NCI-H526 (cell line): ENCODE results near the gene OTUB1.
A peak's percentile ranks its signal among the peaks of the same experiment; 100 is the strongest.

Experiments
- DNase-seq, 2 experiments: peaks; one replicate each; lab custom pipeline; 2025; lab: John Stamatoyannopoulos, UW

Gene OTUB1

GRCh38 chr11:64023712-64024710 lies 37.8 kb downstream of the OTUB1 start:
- no peak for DNase-seq

GRCh38 chr11:64025205-64025604 lies 39.0 kb downstream of the OTUB1 start:
- DNase-seq: no peak

DNA sequence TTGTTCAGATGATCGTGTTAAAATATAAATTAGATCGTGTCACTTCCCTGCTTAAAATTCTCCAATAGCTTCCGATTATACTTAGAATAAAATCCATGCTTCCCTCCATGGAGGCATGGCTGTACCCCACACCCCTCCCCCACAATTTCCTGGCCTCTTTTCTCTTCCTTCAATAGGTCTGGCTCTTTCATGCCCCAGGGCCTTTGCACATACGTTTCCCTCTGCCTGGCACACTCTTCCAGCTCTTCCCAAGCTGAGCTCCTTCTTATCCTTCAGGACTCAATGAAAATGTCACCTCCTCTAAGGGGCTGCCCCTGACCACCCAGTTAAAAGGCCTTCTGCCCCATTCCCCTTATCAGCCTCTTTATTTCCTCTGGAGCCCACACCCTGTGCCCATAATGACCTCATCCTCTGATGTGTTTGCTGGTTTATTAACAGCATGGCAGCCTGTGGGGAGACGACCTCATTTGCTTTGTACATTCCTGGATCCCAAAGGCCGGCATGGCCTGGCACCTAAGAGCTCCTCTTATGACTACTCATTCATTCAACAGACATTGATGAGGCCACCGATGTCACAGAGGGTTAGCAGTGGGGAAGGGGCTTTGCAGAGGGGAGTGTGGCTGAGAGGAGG lies 40.5 kb downstream of the OTUB1 start:
- no peak for DNase-seq

DNA sequence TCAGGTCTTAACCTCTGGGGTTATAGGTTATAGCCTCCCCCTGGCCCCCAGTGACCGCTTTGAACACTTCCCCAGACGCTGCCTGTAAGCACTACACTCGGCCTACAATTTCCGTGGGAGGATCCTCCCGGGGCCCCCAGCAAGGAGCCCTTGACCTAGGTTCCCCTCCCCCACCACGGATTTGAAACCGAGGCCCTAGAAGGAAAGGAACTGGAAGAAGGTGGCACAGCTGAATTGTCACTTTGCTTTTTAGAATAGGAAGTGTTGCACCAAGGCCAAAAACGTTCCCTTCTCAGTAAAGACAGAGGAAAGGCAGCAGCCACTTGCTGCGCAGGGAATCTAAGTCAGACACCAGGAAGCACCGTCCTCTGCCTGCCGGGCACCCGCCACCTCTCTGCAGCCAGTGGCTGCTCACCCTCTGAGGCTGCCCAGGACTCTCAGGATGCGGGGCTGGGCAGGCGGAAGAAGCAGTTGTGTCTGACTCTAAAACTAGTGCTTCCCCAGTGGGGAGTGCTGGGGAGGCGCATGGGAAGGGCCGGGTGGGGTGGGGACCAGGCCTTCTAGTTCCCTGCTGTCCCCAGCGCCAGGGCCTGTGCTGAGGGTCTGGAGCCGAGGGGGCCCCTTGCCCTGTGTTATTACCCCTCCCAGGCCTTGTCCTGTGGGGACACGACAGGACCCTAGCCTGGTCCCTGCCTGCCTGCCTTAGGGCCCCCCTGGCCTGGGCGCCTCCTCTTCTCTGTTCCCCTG lies 41.6 kb downstream of the OTUB1 start:
- DNase-seq: no peak

GRCh38 chr11:64028398-64029115 lies 42.3 kb downstream of the OTUB1 start:
- DNase-seq: peak; percentile 63 to 91

- no peak for DNase-seq
Observed at GRCh38 chr11:64029773-64030172, 43.5 kb downstream of the OTUB1 start.

- DNase-seq: no peak
Observed at GRCh38 chr11:64031001-64031400, 44.8 kb downstream of the OTUB1 start.

GRCh38 chr11:64032050-64032449 lies 45.8 kb downstream of the OTUB1 start:
- no peak for DNase-seq

GRCh38 chr11:64034411-64034811 lies 48.2 kb downstream of the OTUB1 start:
- DNase-seq: peak in 1 of 2 experiments; percentile 30

DNA sequence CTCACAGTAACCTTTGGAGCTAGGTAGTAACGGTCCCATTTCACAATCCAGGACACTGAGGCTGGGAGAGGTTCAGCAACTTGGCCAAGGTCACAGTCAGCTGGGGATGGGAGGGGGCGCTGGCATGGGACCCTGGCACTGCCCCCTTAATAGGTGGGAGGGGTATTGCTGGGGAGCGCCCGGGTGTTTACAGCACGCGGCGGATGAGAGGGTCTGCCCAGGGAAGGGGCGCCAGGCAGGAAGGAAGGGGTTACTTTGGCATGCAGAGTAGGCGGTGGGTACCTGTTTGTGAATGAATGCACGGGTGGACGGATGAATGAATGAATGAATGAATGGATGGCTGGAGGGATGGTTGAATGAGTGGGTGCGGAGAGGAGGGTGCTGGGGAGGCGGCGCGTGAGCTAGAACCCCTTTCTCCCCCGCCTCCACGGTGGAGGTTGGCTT lies 48.9 kb downstream of the OTUB1 start:
- DNase-seq: no peak

- DNase-seq: peak in 1 of 2 experiments; percentile 58
Observed at GRCh38 chr11:64035576-64035975, 49.3 kb downstream of the OTUB1 start, which contains the start of gene FLRT1. TSS of gene FLRT1 (plus strand) at chr11:64035931. CDS start at chr11:64116268, 80,337 bp downstream.

- DNase-seq: peak in 1 of 2 experiments; percentile 78
Observed at GRCh38 chr11:64036087-64037026, 50.1 kb downstream of the OTUB1 start.

DNA sequence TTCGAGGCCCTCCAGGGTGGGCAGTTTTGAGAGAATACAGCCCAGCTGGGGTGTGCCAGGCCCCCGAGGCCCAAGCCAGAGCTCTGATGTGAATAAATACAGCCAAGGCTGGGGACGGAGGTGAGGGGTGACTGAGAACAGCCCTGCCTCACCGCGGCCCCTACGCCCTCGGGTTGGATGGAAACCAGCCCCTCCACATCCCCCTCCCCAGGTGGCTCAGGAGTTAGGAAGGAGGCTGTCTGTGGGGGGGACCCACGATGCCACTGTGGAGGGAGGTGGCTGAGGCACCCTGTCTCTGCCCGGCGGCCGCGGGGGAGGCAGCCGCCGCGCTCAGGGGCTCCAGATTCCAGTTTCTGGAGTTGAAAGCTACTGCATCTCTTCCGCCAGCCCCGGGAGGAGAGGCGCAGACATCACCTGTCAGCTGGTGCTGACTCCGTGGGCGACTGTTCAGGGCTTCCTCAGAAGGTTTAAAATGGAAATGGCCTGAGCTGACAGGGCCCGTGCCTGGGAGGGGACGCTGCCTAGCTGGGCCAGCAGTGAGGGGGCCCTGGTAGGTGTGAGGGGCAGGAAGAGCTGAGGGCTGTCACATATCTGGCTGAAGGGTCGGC lies 50.9 kb downstream of the OTUB1 start:
- peak in 1 of 2 experiments; percentile 64 for DNase-seq

GRCh38 chr11:64038500-64038899 lies 52.3 kb downstream of the OTUB1 start:
- no peak for DNase-seq

DNA sequence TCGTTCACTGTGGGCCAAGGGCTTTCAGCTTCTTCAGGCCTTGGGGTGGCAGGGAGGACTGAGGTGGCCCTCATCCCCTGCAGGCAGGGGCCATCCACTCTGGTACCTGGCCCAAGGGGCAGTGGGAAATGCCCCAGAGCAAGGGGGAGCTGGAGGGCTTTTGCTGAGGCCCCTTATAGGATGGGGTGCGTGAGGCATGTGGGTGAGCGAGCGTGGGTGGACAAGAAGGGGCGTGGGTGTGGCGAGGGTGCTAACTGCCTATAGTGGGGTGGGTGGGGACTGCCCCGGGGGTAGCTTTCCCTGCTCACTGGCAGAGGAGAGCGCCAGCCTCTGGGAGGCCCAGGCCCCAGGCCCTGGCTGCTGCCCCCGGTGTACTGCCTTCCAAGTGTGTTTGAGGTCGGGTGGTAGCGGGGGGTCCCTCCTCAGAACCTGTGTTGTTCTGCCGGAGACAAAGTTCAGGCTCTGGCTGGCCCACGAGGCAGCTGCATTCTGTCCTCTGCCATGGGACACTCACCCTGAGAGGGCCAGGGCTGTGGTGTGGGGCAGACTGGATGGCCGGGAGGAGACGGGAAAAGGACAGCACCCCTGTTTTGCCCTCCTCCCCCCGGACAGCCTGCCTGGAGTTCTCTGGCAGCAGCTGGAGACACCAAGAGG lies 52.9 kb downstream of the OTUB1 start:
- no peak for DNase-seq

GRCh38 chr11:64040684-64041322 lies 54.6 kb downstream of the OTUB1 start:
- DNase-seq: peak in 1 of 2 experiments; percentile 37

DNA sequence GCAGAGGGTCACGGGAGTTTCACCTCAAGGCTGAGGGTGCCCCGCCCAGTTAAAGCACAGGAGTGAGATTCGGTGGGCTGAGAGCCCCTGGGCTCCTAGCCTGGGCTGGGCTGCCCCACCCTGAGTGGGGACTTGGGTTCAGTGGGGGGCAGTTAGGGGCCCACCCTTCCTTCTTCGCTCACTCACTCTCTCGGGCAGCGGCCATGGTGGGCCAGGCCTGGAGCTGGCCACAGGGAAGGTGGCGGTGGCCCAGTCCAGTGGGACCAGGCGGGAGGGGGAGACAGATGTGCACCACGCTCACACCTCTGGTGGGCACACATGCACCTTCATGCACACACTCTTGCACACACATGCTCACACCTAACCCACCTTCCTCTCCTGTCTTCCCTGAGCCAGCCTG lies 55.6 kb downstream of the OTUB1 start:
- no peak for DNase-seq

- DNase-seq: no peak
Observed at GRCh38 chr11:64042301-64042700, 56.1 kb downstream of the OTUB1 start.

- no peak for DNase-seq
Observed at GRCh38 chr11:64043545-64043944, 57.3 kb downstream of the OTUB1 start.
